NCI-H748 treated with DMSO at 0.1 percent for 48 hours (cell line): ENCODE results near the gene BLTP3A.
A peak's percentile ranks its signal among the peaks of the same experiment; 100 is the strongest.
"Not testable (repeated sequence)": the region's sequence is repeated elsewhere in the genome, so short reads cannot be mapped to it uniquely, and the experiment has no call there.

Experiments used
- DNase-seq: peaks from one replicate; lab custom pipeline; 2025; lab: John Stamatoyannopoulos, UW

The BLTP3A gene

GRCh38 chr6:34791164-34791700, 651 bp upstream of the BLTP3A start:
- DNase-seq = peak; percentile 65

DNA sequence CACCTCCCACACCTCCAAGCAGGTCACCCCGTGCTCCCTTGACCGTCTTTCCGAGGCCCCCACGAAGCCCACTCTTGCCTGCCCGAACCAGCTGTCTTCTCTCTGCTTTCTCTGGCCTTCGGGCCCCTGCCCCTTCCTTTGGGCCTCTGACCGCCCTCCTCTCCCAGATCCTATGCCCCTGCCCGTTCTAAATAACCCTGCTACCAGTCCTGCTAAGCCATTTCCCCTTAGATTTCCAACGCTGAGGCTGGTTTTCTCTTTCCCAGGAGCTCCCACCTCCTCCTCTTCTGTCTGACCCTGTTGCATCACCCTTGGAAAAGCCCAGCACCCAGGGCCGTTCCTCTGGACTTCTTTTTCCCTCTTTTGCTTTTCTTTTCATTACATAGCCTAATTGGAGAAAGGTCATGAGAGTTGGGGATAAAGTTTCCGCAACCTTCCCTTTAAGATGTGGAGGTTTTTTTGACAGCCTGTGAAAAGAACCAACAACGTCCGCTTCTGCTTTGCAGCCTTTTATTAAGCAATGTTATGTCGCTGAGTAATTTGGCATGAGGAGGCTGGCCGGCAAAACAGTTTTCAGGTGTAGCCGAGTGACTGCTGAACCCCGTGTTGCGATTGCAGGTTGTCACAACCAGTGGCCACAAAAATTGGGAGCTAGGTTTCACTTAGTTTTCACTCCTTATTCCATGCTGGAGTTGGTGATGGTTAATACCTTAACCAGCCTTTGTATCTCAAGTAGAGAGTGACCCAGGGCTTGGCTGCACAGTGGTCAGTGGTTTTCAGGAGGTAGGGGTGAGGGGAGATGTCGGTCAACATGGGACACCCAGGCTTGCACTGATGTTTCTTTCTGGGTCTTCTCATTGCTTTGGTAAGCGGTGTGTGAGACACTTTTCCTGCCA, 970 bp downstream of the BLTP3A start:
- DNase-seq = no peak

DNA sequence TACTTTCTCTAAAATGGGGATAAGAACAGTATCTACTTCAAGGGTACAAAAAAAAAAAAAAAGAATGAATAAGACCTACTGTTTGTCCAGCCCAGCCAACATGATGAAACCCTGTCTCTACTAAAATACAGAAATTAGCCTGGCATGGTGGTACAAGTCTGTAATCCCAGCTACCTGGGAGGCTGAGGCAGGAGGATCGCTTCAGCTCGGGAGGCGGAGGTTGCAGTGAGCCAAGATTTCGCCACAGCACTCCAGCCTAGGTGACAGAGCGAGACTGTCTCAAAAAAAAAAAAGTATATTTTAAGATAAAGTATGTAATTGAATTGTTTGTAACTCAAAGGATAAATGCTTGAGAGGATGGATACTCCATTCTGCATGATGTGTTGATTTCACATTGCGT, 2.0 kb downstream of the BLTP3A start:
- no peak for DNase-seq

DNA sequence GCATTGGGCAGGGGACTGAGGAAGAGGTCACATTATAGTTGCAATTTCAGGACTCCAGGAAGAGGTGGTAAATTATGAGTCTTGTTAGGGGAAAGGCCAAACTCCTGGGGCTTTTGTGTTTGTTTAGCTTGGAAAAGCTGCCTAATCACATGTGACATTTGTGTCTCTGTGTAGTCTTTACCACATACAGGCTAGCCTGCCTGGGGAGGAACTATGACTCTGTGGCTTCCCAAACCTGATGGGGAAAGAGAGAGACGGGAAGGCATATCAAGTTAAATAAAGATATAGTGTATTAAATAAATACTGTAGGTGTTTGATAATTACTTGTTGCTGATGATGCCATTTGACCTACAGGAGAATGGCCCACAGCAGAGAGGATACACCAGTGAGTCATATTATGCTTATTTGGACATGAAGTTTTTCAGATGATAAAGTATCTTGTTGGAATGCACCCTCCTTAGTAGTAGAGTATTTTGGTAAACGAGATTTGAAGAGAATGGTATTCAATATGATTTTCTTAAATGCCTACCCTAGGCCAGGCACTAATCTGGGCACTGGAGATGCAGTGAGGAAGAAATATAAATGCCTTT, 4.0 kb downstream of the BLTP3A start:
- DNase-seq = no peak

DNA sequence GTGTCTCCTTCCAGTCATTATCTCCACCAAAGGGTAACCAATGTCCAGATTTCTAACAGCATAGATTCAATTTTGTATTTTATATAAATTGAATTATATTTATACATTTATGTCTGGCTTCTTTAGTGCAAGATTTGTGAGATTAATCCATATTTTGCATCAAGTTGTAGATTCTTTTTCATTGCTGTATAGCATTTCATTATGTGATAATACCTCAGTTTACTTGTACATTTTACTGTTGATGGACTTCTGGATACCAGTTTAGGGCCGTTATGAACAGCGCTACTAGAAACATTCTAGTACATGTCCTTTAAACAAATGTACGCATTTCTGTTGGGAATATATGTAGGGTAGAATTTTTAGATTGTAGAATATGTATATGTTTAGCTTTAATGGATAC, 6.2 kb downstream of the BLTP3A start:
- DNase-seq = no peak

DNA sequence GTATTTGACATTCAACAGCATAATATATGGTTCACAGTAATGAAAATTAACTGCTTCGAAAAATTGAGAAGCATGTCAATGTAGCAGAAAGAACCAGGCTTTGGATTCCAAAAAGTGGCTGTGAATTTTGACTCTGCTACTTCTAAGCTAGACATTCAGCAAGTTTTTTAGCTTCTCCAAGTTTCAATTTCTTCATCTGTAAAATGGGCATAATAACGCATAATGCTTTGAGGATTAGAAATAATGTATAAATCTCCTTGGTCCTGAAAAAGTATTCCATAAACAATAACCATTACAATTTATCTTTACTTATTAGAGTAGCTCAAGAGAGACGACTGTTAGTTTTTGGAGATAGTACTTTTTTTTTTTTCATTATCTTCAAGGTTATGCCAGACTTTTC, 7.7 kb downstream of the BLTP3A start:
- DNase-seq = no peak

GRCh38 chr6:34804543-34804942, 12.7 kb downstream of the BLTP3A start:
- DNase-seq = no peak

DNA sequence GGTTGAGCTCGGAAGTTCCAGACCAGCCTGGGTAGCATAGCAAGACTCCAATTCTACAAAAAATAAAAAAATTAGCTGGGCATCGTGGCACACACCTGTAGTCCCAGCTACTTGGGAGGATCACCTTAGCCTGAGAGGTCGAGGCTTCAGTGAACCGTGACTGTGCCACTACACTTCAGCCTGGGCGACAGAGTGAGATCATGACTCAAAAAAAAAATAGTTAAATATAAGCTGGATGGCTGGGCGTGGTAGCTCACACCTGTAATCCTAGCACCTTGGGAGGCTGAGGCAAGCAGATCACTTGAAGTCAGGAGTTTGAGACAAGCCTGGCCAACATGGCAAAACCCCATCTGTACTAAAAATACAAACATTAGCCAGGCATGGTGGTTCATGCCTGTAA, 13.2 kb downstream of the BLTP3A start:
- not testable (repeated sequence) for DNase-seq

DNA sequence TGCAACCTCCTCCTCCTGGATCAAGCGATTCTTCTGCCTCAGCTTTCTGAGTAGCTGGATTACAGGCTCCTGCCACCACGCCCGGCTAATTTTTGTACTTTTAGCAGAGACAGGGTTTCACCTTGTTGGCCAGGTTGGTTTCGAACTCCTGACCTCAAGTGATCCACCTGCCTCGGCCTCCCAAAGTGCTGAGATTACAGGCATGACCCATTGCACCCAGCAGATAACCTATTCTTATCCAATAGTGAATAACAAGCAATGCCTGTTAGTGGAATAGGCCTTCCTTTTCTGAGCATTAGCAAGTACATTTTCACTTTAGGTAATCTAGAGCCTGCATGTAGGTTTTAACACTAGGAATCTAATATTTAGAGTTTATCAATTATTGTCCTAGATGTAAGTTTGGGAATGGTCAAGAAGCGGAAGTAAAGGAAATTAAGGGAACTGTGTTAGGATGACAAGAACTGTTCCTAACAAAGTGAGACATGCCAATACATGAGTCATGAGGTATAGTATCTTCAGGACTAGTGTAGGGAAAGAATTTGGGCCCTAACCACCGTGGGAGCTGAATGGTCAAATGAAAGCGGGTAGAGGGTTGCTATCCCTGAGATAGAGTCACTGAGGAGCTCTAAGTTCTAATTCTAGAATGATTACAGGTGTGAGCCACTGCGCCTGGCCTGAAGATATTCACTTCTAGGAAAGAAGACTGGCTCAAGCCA, 15.0 kb downstream of the BLTP3A start:
- DNase-seq = no peak

DNA sequence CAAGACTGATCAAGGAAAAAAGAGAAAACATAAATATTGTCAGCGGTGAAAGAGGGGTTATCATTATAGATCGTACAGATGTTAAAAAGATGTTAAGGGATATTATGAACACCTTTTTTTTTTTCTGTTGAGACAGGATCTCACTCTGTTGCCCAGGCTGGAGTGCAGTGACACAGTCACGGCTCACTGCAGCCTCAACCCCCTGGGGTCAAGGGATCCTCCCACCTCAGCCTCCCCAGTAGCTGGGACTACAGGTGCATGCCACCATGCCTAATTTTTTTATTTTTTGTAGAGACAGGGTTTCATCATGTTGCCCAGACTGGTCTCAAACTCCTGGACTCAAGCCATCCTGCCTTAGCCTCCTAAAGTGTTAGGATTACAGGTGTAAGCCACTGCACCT, 16.6 kb downstream of the BLTP3A start:
- not testable (repeated sequence) for DNase-seq

DNA sequence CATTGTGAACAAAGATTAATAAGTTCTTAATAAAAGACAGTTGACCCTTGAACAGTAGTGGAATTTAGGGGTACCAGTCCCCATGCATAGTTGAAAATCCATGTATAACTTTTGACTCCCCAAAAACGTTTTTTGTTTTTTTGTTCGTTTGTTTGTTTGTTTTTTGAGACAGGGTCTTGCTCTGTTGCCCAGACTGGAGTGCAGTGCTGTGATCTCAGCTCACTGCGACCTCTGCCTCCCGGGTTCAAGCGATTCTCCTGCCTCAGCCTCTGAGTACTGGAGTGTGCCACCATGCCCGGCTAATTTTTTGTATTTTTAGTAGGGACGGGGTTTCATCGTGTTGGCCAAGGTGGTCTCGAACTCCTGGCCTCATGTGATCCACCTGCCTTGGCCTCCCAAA, 17.5 kb downstream of the BLTP3A start:
- not testable (repeated sequence) for DNase-seq

DNA sequence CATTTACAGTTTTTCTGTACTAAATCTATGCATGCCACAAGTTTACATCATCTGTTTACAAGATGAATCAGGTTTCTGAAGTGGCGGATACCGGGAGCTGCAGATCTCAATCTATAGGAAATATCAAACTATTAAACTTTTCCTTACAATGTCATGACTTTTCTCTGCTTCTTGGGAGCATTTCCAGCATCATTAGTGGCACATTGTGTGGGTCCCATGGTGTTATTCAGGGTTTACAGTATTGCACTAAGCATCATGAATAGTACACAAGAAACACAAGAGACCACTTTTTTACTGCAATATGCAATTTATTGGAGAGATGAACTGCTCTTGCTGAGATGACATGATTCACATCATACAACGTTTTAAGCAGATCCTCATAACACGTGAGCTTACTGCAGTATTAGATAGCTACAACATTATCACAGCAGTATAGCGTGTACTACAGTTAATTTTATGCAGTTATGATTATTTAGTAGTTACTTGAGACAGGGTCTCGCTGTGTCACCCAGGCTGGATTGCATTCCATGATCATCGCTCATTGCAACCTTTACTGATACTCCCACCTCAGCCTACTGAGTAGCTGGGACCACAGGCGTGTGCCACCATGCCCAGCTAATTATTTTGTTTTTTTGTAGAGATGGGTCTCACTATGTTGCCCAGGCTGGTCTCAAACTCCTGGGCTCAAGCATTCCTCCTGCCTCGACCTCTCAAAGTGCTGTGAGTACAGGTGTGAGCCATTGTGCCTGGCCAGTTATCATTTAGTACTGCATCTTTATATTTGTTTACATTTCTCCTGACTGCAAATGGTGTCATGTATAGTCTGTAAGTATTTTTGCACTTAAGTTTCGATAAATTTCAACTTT, 18.4 kb downstream of the BLTP3A start:
- no peak for DNase-seq

- no peak for DNase-seq
Measured at GRCh38 chr6:34810936-34811632, 19.2 kb downstream of the BLTP3A start.

DNA sequence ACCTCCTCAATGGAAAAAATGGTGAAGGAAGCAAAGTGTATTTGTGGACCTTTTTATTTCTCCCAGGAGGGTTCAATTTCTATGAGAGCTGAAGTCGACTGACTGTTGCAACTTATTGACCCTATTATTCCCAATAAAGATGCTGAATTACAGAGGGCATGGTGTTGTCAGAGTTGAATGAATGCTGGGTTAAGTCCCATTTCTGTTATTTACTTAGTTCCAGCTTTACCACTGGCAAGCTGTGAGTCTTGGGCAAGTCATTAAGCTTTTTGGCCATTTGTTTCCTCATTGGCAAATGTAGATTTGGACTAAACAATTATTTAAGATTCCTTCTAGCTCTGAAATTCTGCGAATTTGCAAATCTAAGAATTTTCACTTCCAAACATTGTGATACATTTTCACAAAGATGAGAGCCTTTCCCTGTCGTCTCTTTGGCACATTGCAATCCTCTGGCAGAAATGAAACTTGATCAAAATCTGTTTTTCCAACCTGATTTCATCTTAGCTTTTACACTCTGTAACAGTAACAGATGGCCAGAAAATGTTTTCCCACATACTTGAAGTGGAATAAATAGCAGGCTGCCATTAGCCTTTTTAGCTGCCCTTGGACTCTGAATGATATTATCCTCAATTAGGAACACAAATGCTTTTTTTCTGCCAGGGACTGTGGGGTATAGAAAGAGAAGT, 21.3 kb downstream of the BLTP3A start:
- no peak for DNase-seq

- DNase-seq = no peak
Measured at GRCh38 chr6:34816635-34817301, 24.9 kb downstream of the BLTP3A start.

DNA sequence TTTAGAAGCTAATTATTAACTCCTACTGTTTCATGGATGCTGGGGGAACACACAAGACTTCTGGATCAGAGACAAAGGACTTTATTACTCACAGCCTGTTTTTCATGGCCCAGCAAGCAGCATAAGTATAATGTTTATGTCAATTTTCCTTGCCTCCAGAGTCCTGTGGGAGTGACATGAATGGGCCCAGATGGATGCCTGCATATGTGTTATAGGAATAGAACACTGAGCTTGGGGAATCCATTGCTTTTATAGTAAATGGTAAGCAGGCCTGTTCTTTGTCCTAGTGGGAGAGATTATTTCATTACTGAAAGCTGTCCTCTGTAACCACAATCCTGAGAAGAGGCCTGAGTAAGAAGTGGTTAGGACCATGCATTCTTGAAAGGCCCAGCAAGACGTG, 25.6 kb downstream of the BLTP3A start:
- no peak for DNase-seq

DNA sequence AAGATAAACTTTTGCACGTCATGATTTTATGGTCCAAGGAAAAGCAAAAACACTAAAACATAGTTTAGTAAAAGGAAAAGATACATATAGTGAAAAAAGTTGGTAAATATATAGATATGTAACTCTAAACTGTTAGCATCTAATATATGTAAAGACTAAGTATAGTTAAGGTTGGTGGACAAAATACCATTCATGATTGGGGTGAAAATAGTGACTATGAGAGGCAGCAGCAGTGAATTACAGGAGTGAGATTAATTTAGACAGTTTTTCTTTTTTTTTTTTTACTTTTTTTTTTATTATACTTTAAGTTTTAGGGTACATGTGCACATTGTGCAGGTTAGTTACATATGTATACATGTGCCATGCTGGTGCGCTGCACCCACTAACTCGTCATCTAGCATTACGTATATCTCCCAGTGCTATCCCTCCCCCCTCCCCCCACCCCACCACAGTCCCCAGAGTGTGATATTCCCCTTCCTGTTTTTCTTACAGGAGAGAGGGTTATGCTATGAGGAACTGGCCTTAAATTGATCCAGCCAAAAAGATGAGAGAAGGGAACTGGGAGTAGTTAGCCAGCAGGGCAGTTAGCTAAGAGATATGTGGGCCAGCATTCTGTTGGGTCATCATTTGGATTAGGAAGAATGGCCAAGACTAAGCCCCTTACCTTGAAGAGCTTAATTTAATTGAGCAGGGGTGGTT, 27.1 kb downstream of the BLTP3A start:
- not testable (repeated sequence) for DNase-seq

- no peak for DNase-seq
Measured at GRCh38 chr6:34819571-34820480, 27.9 kb downstream of the BLTP3A start.
